GM18867 (cell line): ENCODE data around the gene PIEZO1.
A peak's percentile ranks its signal among the peaks of the same experiment; 100 is the strongest.

ENCODE experiments used
- ATAC-seq: cut with Tn5 transposase; IDR thresholded peaks from one replicate; pipeline ENCODE4 v1.9.1; 2021; ENCODE audit warnings: mild to moderate bottlenecking, moderate library complexity; ENCODE audit not compliant: unreplicated experiment

The PIEZO1 gene

GRCh38 chr16:88693420-88694177 is 91.4 kb downstream of the PIEZO1 start:
- no peak for ATAC-seq

- ATAC-seq = no peak
Measured at GRCh38 chr16:88692861-88693260, 92.2 kb downstream of the PIEZO1 start.

GRCh38 chr16:88691924-88692560 is 93.0 kb downstream of the PIEZO1 start:
- ATAC-seq = no peak

GRCh38 chr16:88691129-88691813 is 93.7 kb downstream of the PIEZO1 start:
- no peak for ATAC-seq

- ATAC-seq = no peak
Measured at GRCh38 chr16:88690341-88691128, 94.5 kb downstream of the PIEZO1 start.

- no peak for ATAC-seq
Measured at GRCh38 chr16:88688013-88688778, 96.8 kb downstream of the PIEZO1 start.

- no peak for ATAC-seq
Measured at GRCh38 chr16:88687676-88688012, 97.4 kb downstream of the PIEZO1 start.

- no peak for ATAC-seq
Measured at GRCh38 chr16:88687254-88687576, 97.8 kb downstream of the PIEZO1 start.

- peak; percentile 74 for ATAC-seq
Measured at GRCh38 chr16:88686439-88687253, 98.4 kb downstream of the PIEZO1 start, which contains the start of gene SNAI3. TSS of gene SNAI3 (minus strand) at chr16:88686507. CDS start at chr16:88686406, 101 bp downstream.

GRCh38 chr16:88686062-88686438 is 99.0 kb downstream of the PIEZO1 start:
- peak; percentile 5 for ATAC-seq

GRCh38 chr16:88685156-88686061 is 99.6 kb downstream of the PIEZO1 start:
- ATAC-seq = no peak

- no peak for ATAC-seq
Measured at GRCh38 chr16:88684569-88685155, 100.4 kb downstream of the PIEZO1 start.

GRCh38 chr16:88681709-88682451 is 103.1 kb downstream of the PIEZO1 start:
- peak; percentile 60 for ATAC-seq

GRCh38 chr16:88681084-88681680 is 103.8 kb downstream of the PIEZO1 start:
- ATAC-seq = peak; percentile 51

GRCh38 chr16:88680554-88681083 is 104.4 kb downstream of the PIEZO1 start:
- no peak for ATAC-seq

GRCh38 chr16:88678224-88678979 is 106.6 kb downstream of the PIEZO1 start:
- ATAC-seq = no peak
